A204.1 (cell line): Measurements from ENCODE around the gene TEX22.
"Not testable (repeated sequence)": the region's sequence is repeated elsewhere in the genome, so short reads cannot be mapped to it uniquely, and the experiment has no call there.

Experiments used
- FAIRE-seq: peaks from 2 replicates; lab custom pipeline; 2012; peaks lifted over from hg19 to GRCh38; lab: Jason Lieb, UNC

The TEX22 gene, protein sequence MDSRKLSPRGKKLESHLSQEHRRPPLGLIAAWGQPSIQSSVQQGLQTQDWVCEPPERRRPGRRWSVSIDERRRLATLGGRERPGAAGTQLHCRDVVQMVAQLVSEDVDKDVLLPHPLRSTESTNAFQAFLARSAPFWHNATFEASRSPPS

DNA sequence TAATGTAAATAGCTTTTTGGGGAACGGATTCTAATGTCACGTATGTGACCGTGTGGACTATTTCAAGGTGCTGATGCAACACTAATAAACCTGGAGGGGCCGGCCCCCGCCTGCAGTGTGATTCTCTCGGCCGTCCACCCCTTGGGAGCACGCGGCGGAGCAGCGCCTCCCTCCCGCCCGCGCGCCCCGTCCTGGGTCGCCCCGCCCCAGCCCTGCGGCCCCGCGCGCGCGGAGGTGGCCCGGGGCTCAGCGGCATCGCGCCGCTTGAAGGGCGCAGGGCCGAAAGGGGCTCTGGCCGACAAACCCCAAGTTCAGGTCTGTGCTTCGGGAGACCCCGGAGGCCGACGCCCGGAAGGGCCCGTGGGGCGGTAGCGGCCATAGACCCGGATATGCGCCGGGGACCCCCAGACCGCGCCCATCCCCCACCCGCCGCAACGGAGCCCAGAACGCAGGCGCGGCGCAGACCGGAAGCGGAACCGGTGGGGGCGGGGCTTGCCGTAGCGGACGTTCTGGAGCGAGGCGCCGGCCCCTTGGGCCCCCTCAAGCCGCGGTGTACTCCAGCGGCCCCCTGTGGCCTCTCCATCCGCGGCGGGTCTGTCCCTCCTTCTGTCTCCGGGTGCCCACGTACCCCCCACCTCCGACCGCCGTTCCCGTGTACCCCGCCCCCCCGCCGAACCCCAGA, at the start of gene TEX22:
Gene TEX22 (plus strand): TSS at position 495 of the 682 bp plus-strand sequence. CDS start 803 bp downstream, outside the sequence.
- FAIRE-seq = no peak

DNA sequence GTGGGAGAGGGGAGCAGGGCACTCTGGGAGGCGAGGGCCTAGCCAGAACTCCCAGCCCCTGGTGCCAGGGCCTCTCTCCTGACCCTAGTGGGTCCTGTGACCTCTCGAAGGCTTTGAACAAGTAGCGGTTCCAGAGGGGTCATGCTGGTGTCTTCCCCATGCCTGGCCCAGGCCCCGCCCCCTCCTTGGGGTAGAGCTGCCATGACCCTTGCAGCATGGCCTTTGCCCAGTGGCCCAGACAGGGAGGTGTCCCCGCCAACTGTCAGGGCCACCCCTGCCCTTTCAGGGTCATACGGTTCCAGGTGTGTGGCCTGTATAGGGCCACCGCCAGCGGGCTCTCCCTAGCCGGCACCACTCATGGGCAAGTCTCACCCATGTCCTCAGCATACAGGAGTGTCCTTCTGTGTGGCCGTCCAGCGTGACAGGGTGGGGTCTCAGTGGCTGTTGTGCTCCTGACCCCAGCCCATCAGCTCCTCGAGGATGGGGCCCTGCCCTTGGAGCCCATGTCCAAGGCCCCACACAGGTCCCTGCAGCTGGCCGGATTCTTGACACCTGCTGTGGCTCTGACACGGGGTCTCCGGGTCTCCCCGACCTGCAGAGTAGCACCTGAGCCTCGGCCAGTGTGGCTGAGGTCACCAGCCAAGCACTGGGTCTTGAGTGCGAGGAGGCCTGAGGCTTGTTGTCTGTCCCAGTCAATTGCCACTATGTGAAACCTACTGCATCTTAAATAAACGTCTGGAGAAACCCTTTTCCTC, 49.2 kb upstream of the TEX22 start:
- FAIRE-seq = no peak

DNA sequence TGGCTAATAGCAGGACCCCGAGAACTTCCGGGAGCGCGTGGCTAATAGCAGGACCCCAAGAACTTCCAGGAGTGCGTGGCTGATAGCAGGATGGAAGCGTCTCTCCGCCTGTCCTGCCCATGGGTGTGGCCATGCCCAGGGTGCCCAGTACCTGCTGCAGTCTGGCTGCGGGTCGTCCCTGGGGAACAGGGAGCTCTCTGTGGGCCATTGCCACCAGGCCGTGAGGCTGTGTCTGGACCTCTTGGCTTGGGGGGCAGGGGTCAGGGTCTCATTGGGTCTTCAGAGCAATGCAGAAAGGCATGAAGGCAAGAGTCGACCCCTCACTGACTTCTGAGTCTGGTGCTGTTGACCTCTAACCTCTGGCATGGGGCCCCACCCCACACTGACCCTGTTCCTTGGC, 48.3 kb upstream of the TEX22 start:
- FAIRE-seq = no peak

DNA sequence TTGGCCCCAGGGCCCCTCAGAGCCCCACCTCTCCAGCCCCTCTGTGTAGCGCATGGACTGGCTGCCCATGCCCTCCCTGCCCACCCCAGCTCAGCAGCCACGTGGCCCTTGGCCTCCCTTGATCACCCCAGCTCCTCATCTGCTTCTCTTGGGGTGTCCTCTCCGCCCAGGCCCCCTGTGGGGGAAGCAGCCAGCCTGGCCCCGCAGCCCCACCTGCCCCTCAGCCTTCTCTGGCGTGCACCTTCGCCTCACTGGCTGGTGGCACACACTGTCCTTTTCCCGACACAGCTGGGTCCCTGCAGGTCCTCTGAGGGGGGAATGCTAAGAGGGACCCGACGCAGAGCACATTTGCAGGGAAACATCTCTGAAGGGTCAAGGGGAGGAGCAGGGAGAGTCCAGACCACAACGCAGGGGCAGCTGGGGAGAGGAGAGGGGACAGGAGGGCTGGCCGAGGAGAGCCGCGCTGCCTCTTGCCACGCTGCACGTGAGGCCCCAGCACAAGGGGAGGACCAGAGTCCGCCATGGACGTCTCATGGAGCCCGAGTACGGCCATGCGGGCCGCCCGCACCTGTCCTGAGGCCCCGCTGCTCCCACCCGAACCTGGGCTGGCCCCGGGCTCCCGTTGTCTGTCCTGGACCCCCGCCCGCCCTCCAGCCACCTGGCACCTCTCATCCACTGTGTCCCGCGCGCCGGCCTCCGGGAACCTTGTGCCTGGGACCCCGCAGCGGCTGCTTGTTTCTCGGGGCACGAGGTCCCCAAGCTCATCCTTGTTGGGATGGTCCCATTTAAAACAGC, 47.7 kb upstream of the TEX22 start:
- no peak for FAIRE-seq

DNA sequence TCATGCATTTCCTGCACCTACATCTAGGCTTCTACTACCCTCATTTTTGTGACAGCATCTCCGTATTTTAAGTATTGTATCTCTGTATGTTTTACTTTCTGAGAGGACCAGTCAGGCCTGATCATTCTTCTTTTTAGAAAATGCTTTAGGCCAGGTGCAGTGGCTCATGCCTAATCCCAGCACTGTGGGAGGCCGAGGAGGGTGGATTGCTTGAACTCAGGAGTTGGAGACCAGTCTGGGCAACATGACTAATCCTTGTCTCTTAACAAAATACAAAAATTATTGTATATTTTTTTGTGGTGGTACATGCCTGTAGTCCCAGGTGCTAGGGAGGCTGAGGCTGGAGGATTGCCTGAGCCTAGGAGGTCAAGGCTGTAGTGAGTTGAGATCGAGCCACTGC, 46.9 kb upstream of the TEX22 start:
- FAIRE-seq = no peak

DNA sequence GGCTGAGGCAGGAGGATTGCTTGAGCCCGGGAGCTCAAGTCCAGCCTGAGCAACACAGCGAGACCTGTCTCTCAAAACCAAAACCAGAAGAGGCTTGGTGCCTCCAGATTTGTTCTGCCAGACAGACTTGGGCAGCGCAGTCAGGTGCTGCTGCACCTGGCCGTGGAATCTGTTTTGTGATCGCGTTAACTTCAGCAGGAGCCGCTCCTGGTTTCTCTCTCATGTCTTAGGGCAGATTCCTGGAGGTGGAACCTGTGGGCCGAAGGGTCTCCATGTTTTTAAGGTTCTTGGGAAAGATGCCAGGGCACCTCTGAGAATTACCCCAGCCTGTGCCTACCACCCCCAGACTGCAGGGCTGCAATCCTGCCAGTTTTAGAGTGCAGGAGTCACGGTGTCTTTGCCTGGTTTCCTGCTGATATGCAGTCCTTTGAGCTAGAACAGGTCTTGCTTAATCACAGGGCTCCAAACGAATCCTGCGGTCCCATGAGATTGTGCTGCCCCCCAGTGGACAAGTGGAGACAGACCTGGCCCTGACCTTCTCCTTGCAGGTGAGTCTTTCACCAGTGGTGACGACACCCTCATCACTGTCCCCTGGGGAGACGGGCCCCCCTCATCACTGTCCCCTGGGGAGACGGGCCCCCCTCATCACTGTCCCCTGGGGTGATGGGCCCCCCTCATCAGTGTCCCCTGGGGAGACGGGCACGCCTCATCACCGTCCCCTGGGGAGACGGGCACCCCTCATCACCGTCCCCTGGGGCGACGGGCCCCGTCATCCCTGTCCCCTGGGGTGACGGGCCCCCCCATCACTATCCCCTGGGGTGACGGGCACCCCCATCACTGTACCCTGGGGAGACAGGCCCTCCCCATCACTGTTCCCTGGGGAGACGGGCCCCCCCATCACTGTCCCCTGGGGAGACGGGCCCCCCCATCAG, 46.2 kb upstream of the TEX22 start:
- FAIRE-seq = no peak

DNA sequence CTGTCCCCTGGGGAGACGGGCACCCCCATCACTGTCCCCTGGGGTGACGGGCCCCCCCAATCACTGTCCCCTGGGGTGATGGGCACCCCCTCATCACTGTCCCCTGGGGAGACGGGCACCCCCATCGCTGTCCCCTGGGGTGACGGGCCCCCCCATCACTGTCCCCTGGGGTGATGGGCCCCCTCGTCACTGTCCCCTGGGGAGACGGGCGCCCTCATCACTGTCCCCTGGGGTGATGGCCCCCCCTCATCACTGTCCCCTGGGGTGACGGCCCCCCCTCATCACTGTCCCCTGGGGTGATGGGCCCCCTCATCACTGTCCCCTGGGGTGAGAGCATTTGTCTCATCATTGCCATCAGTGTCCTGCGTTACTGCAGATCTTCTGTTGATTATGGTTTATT, 45.2 kb upstream of the TEX22 start:
- no peak for FAIRE-seq

DNA sequence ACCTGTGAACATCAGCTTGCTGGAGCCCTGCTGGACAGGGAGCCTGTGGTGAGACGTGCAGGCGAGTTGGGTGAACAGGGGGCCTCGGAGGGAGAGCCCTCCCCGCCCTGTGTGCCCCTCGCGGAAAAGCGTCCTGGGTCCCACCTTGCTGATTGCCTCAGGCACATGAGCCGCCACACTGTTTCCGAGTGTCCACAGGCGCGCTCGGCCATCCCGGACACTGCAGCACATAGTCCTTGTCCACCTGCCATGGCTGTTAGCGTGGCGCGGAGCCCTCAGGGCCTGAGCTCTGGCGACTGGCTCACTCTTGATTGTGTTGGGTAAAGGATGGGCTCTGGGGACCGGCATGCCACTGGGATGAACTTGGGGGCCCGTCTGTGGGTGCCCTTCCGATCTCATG, 43.8 kb upstream of the TEX22 start:
- FAIRE-seq = no peak

DNA sequence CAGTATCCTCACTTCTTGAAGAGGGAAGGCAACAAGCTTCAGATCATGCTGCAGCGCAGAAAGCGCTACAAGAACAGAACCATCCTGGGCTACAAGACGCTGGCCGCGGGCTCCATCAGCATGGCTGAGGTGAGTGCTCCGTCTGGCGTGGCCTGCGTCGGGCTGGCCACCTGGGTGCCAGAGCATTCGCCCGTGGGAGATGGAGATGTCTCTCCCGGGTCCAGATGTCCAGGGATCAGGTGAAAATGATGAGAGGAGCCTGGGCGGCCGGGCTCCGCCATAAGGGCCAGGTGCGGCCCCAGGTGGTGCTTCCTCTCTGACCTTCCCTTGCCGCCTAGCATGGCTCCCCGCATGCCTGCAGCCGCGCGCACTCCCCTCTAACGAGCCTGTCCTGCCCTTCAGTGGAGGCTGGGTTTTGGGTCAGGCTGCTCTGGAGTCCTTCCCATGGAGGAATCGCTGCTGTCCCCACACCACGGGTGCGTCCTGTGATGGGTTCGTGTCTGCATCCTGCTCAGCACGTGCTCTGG, 43.2 kb upstream of the TEX22 start:
- FAIRE-seq = no peak

DNA sequence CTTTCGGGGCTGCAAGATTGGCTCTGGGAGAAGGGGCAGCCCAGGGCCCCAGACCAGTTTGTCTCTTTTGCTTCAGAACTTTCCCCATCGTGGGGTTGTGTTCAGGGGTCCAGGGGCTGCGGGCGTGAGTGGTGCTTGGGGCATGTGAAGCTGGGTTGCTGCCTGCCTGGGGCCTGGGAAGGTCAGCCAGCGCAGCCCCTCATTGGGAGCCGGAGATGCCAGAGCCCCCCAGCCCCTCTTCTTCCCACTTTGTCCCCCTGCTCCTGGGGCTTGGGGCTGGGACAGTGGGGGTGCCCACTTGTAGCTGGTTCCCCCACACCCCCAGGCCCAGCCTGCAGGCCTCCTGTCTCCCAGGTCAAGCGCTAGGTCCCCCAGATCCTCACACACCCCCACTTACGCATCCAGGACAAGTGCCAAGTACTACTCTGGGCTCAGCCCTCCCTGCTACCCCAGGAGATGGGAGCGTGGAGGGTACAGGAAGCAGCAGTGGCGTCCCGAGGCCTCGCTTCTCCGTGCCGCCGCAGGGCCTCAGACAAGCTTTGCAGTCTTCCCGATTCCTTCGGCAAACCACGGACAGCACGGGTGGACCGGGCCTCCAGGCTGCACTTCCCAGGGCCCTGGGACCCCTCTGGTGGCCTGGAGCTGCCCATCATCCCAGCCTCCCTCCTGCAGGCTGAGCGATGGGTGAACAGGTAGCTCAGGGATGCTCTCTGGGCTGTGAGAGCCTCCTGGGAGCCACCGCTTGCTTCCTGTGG, 42.3 kb upstream of the TEX22 start:
- no peak for FAIRE-seq

DNA sequence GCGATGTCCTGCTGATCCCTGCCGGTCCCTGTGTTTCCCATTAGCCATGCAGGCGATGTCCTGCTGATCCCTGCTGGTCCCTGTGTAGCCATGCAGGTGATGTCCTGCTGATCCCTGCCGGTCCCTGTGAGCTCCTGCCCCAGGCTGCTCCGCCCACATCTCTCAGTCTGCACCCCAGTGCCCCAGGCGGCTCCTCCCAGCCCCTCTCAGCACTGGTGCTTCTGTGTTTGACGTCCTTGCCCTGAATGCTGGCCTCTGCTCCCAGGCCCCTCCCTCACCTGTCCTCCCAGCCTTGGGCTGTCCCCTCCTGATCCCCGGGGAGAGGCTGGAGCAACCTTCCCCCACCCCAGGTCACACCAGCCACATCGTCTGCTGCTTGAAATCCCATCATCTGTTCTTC, 41.4 kb upstream of the TEX22 start:
- no peak for FAIRE-seq

DNA sequence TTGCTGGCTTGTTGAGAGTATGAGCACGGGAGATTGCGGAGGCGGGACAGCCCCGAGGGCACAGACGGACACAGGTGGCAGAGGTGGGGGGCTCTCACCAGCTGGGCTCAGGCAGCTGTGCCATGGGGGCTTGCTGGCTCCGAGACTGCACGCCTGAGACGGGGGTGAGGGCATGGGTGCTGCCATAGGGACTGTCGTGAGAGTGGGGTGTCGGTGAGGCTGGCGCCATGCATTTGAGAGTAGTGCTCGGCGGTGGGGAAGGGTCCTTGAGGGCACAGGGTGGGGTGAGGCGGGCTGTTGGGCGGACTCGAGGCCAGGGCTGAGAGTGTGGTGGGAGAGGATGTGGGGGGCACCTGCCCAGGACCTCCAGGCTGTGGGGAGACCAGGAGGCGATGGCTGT, 40.7 kb upstream of the TEX22 start:
- no peak for FAIRE-seq

DNA sequence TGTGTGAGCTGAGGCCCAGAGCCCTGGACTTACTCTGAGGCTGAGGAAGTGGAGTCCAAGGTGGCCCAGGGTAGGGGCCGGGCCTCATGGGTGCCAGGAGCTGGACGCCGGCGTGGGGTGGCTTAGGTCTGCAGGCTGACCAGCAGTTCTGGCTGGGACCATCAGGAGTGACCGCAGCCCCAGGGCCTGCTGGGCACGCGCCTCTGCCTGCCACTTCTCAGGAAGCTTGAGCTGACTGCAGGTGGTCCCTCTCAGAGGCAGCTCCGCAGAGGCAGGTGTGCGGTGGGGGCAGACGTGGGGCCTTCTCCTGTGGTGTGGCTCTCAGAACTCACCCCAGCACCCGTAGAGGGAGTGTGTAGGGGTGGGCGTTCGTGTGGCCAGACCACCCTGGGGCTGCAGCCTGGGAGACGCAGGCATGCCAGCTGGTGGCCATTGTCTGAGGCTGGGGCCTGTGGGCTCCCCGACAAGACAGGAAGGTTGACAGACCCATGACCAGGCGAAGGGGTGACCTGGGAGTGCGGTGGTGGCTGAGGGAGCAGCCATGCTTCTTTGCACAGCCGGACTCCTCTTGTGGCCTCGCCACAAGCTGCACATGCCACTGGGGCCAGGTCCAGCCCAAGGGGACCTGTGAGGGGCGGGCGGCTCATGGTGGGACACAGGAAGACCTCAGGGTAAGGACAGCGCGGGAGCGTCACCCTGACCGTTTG, 40.0 kb upstream of the TEX22 start:
- FAIRE-seq = no peak

DNA sequence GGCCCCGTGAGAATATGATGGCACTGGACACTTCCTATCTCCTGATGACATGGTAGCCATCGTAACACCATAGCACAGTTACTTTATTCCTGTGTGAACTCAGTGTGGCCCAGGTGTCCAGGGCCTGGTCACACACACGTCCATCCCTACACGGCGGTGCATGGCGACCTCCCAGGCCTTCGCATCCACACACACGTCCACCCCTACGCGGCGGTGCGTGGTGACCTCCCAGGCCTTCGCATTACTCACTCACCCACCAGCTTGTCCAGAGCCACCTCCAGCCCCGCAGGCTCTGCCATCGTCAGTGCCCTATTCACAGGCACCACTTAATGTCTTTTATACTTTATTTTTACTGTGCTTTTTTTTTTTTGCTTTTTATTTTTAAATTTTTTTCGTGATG, 39.4 kb upstream of the TEX22 start:
- no peak for FAIRE-seq

DNA sequence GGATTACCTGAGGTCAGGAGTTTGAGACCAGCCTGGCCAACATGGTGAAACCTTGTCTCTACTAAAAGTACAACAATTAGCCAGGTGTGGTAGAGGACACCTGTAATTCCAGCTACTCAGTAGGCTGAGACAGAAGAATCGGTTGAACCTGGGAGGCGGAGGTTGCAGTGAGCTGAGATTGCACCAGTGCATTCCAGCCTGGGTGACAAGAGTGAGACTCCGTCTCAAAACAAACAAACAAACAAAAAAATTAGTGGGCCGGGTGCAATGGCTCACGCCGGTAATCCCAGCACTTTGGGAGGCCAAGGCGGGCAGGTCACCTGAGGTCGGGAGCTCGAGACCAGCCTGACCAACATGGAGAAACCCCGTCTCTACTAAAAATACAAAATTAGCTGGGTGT, 36.9 kb upstream of the TEX22 start:
- not testable (repeated sequence) for FAIRE-seq

DNA sequence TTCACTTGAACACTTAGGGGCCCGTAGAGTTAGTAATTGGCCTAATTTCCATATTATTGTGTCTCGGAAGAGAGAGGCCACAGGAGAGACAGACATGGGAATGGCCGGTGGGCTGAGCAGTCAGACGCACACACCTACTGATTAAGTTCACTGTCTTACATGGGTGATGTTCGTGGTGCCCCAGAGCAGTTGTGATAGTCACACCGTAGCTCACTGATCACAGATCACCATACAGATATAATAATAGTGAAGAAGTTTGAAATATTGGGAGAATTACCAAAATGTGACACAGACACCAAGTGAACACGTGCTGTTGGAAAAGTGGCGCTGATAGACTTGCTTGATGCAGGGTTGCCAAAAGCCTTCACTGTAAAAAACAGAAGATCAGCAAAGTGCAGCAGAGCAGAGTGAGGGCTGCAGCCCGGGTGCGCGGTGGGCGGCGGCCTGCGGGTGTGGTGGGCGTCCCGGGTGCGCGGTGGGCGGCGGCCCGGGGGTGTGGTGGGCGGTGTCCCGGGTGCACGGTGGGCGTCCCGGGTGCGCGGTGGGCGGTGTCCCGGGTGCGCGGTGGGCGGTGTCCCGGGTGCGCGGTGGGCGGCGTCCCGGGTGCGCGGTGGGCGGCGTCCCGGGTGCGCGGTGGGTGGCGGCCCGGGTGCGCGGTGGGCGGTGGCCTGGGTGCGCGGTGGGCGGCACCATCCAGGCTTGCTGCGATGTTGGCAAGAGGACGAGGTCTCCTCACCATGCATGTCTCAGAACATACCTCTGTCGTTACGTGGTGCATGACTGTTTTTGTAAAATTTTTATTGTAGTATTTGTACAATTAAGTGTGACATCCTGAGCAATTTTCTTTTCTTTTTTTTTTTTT, 34.3 kb upstream of the TEX22 start:
- FAIRE-seq = no peak

DNA sequence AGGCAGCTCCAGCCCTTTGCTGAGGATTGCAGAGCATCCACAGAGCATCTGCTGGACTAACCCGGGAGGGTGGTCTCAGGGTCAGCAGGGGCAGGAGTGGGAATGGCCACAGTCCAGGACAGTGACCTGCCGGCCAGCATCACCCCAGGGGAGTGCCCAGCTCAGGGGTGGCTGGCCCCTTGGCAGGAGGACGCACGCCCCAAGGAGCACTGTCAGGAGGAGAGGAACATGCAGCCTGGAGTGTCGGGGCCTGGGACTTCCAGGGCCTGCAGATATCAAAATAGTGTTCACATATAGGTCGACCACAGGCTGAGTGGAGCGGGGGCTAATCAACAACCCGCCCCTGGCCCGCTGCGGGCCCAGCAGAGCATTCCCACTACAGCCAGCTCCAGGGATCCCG, 33.2 kb upstream of the TEX22 start:
- FAIRE-seq = no peak

DNA sequence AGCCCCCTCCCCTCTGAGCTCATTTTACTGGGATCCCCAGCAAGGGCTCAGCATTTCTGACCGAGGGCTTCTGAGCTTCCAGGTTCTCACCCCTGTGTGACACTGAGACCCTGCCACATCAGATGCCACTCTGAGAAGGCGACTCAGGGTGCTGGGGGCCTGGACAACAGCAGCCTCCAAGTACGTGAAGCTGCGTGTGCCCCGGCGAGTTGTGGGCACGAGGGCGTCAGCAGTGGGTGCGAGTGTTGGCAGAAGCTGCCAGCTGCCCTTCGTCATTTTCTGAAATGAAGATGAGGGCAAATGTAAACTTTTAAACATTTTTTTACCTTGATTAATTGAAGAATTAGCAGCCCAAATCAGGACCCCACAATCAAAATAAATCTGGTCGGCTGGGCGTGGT, 32.7 kb upstream of the TEX22 start:
- no peak for FAIRE-seq
